GM10847 (cell line): Measurements from ENCODE around the gene MAP2.

Experiments
- POLR2A ChIP-seq: IDR thresholded peaks from 2 replicates; pipeline ENCODE4 v1.6.1; 2011; ENCODE audit not compliant: insufficient read length; ENCODE audit errors: extremely low read depth

MAP2 gene

GRCh38 chr2:209773377-209773776 lies 349.5 kb downstream of the MAP2 start:
- TF ChIP-seq POLR2A, result no peak
